ENCODE data around the gene IFNA17. TPM values are rescaled to one million over a fixed set of nuclear protein-coding genes. Genes with fewer than 3 reads are reported as not detected.

IFNA17 gene
- not detected for polyA plus RNA-seq (2012; ENCODE audit: insufficient read depth, insufficient read length, low read depth)

GRCh38 chr9:21228122-21228521 lies at the start of gene IFNA17:
IFNA17 (minus strand) TSS chr9:21228222; CDS start chr9:21228173, 49 bp downstream.
- no peaks in the 10 kb centered on the region for H3K36me3 ChIP-seq
- TF ChIP-seq CTCF (IDR thresholded peaks at IDR 0.05; ENCODE audit: low read depth, low read length) = no peak
- no peak within 1 kb of the TSS for H3K4me3 ChIP-seq (ENCODE audit: low read depth, low read length)
- DNase-seq = no peak
- H3K9me3 ChIP-seq = no peaks in the 10 kb centered on the region
- no peaks in the 10 kb centered on the region for H3K27me3 ChIP-seq
- H3K4me1 ChIP-seq = no peaks in the 10 kb centered on the region

- Histone ChIP-seq H3K27me3 (no peaks in the 10 kb centered on the region), H3K4me1 (no peaks in the 10 kb centered on the region), H3K9me3 (no peaks in the 10 kb centered on the region), H3K4me3 (ENCODE audit: low read depth, low read length) (no peak overlapping the region), H3K36me3 (no peaks in the 10 kb centered on the region)
- TF ChIP-seq CTCF (IDR thresholded peaks at IDR 0.05; ENCODE audit: low read depth, low read length) = no peak
- DNase-seq = no peak
Measured at GRCh38 chr9:21268347-21268657, 40.3 kb upstream of the IFNA17 start.

- H3K9me3 ChIP-seq = no peaks in the 10 kb centered on the region
- H3K4me1 ChIP-seq = no peaks in the 10 kb centered on the region
- no peaks in the 10 kb centered on the region for H3K36me3 ChIP-seq
- DNase-seq = no peak
- H3K4me3 ChIP-seq (ENCODE audit: low read depth, low read length) = no peak overlapping the region
- no peaks in the 10 kb centered on the region for H3K27me3 ChIP-seq
- TF ChIP-seq CTCF (IDR thresholded peaks at IDR 0.05; ENCODE audit: low read depth, low read length) = no peak
Measured at GRCh38 chr9:21267485-21268346, 39.7 kb upstream of the IFNA17 start.

- no peaks in the 10 kb centered on the region for H3K27me3 ChIP-seq
- no peak overlapping the region for H3K4me3 ChIP-seq (ENCODE audit: low read depth, low read length)
Measured at GRCh38 chr9:21266733-21267484, 38.9 kb upstream of the IFNA17 start.

GRCh38 chr9:21265421-21266189 lies 37.6 kb upstream of the IFNA17 start:
- H3K4me1 ChIP-seq = no peaks in the 10 kb centered on the region
- H3K27me3 ChIP-seq = no peaks in the 10 kb centered on the region
- no peaks in the 10 kb centered on the region for H3K9me3 ChIP-seq
- H3K4me3 ChIP-seq (ENCODE audit: low read depth, low read length) = no peak overlapping the region
- DNase-seq = no peak
- TF ChIP-seq CTCF (IDR thresholded peaks at IDR 0.05; ENCODE audit: low read depth, low read length) = no peak
- H3K36me3 ChIP-seq = no peaks in the 10 kb centered on the region

More at GRCh38 chr9:21266733-21267484, 38.9 kb upstream of the IFNA17 start:
- no peak for DNase-seq
- no peaks in the 10 kb centered on the region for H3K9me3 ChIP-seq
- H3K4me1 ChIP-seq = no peaks in the 10 kb centered on the region
- H3K36me3 ChIP-seq = no peaks in the 10 kb centered on the region
- TF ChIP-seq CTCF (IDR thresholded peaks at IDR 0.05; ENCODE audit: low read depth, low read length) = no peak

All from BE2C (cell line).